GM18868 (cell line): ENCODE results near the gene HAUS5.
A peak's percentile ranks its signal among the peaks of the same experiment; 100 is the strongest.
"Not testable (repeated sequence)": the region's sequence is repeated elsewhere in the genome, so short reads cannot be mapped to it uniquely, and the experiment has no call there.

Source experiments
- ATAC-seq: cut with Tn5 transposase; IDR thresholded peaks from one replicate; pipeline ENCODE4 v1.9.1; 2021; ENCODE audit warnings: mild to moderate bottlenecking, moderate library complexity; ENCODE audit not compliant: unreplicated experiment

Gene HAUS5

GRCh38 chr19:35642312-35642711, 29.8 kb downstream of the HAUS5 start:
- no peak for ATAC-seq

- ATAC-seq = no peak
These were observed 30.3 kb downstream of the HAUS5 start for GRCh38 chr19:35642798-35643254.

DNA sequence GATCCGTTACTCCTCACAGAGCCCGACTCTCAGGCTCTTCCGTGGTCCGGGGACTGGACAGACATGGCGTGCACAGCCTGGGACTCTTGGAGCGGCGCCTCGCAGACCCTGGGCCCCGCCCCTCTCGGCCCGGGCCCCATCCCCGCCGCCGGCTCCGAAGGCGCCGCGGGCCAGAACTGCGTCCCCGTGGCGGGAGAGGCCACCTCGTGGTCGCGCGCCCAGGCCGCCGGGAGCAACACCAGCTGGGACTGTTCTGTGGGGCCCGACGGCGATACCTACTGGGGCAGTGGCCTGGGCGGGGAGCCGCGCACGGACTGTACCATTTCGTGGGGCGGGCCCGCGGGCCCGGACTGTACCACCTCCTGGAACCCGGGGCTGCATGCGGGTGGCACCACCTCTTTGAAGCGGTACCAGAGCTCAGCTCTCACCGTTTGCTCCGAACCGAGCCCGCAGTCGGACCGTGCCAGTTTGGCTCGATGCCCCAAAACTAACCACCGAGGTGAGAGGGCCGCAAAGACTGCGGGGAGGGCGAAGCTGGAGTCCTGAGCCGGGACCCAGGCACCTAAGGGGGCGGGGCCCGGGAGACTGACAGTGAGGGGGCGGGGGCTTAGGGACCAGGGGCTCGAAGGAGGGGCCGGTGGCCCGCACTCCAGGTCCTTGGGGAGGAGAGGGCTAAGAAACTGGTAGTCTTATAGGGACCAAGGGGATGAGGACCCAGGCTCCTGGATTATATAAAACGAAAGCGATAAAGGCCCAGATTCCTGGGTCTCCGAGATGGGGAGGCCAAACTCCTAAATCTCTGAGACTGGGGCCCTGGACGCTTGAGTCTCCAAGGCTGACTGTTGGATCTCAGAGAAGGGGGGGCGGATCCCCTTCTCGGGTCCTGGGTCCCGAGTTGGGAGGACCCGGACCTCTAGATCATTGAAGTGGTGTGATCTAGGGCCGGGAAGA, 31.0 kb downstream of the HAUS5 start:
- peak; percentile 37 for ATAC-seq

DNA sequence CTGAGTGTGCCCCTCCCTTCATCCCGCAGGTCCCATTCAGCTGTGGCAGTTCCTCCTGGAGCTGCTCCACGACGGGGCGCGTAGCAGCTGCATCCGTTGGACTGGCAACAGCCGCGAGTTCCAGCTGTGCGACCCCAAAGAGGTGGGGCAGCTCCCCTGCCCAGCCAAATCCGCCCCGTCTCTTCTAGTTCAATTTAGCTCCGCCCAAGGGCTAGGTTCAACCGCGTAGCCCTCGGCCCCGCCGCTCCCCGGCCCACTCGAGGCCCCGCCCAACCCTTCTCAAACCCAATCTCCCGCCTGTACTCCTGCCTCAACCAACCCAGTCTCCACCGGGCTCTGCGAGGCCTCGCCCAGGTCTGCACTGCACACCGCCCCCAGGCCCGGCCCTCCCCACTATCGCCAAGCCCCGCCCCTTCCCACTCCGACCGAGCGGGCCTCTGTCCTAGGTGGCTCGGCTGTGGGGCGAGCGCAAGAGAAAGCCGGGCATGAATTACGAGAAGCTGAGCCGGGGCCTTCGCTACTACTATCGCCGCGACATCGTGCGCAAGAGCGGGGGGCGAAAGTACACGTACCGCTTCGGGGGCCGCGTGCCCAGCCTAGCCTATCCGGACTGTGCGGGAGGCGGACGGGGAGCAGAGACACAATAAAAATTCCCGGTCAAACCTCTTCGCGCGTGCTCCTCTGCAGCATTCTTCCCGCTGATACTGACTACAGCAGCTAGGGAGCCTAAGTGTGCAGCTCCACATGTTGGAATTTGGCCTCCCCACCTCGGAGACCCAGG, 31.9 kb downstream of the HAUS5 start:
- ATAC-seq = peak; percentile 72

- no peak for ATAC-seq
These were observed 32.6 kb downstream of the HAUS5 start for GRCh38 chr19:35644987-35645679.

GRCh38 chr19:35645680-35646511, 33.4 kb downstream of the HAUS5 start:
- ATAC-seq = no peak

GRCh38 chr19:35648017-35648961, 35.8 kb downstream of the HAUS5 start, which contains the start of gene COX6B1:
Gene COX6B1 (plus strand): TSS chr19:35648323. CDS start chr19:35651244, 2,921 bp downstream.
- peak; percentile 65 for ATAC-seq

GRCh38 chr19:35650581-35650980, 38.0 kb downstream of the HAUS5 start:
- ATAC-seq = no peak

- not testable (repeated sequence) for ATAC-seq
These were observed 42.3 kb downstream of the HAUS5 start for GRCh38 chr19:35654828-35655227.

DNA sequence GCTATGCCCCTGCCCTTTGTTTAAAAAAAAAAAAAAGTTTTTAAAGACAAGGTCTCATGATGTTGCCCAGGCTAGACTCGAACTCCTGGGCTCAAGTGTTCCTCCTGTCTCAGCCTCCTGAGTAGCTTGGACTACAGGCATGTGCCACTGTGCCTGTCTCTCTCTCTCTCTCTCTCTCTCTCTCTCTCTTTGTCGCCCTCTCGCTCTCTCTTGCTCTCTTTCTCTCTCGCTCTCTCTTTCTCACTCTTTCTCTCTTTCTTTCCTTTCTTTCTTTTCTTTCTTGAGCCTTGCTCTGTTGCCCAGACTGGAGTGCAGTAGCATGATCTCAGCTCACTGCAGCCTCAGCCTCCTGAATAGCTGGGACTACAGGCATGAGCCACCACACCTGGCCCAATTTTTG, 43.1 kb downstream of the HAUS5 start:
- ATAC-seq = no peak

- ATAC-seq = no peak
These were observed 44.2 kb downstream of the HAUS5 start for GRCh38 chr19:35656700-35657099.

DNA sequence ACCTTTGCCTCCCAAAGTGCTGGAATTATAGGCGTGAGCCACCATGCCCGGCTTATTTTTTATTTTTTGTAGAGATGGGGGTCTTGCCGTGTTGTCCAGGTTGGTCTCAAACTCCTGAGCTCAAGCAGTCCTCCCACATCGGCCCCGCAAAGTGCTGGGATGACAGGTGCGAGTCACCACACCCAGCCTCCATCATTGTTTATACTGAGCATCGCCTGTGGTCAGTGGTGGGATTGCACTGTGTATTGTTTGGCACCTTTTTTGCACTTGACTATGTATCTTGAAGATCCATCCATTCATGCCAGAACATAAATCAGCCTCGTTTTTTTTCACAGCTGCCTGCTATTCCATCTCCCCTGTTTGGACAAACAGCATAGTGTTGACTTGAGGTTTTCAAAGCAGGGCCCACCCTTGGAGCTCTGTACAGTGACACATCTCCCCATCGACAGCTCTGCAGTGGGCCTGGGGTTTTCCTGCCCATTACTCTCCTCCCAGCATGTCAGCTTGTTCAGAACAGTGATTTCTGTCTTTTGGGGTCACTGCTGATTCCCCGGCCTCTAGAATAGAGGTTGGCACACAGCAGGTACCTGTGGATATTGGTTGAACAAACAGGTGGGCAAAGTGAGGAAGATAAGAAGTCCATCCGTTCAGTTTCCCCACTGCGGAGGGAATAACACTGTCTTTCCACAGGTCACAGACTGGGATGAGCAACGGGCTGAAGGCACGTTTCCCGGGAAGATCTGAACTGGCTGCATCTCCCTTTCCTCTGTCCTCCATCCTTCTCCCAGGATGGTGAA, 45.6 kb downstream of the HAUS5 start:
- no peak for ATAC-seq

DNA sequence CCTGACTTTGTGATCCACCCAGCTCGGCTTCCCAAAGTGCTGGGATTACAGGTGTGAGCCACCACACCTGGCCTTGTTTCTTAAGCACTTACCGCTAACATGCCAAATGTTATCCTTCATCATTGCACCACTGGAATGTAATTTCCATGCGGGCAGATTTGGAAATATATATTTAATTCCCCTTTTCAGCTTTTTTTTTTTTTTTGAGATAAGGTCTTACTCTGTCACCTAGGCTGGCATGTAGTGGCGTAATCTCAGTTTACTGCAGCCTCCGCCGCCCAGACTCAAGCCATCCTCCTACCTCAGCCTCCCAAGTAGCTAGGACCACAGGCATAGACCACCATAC, 49.4 kb downstream of the HAUS5 start:
- ATAC-seq = no peak

- ATAC-seq = no peak
These were observed 51.4 kb downstream of the HAUS5 start for GRCh38 chr19:35663981-35664380.

- no peak for ATAC-seq
These were observed 52.6 kb downstream of the HAUS5 start for GRCh38 chr19:35665157-35665556.

- ATAC-seq = no peak
These were observed 53.1 kb downstream of the HAUS5 start for GRCh38 chr19:35665604-35666003.

- ATAC-seq = no peak
These were observed 53.8 kb downstream of the HAUS5 start, which contains the start of gene UPK1A for GRCh38 chr19:35666251-35666913. Gene UPK1A (plus strand): TSS chr19:35666517. CDS start chr19:35666813, 296 bp downstream.

DNA sequence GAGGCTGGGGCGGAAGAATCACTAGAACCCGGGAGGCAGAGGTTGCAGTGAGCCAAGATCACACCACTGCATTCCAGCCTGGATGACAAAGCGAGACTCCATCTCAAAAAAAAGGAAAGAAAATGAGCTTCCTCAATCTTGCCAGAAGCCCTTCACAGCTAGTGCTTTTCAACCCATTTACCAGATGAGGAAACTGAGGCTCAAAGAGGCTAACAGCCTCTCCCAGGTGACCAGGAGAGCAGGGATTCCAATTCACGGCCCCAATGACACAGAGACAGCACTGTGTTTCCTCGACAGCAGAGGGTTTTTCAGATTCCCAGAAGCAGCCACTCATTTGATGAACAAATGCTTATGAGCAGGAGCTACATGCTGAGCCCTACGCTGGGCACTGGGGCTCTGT, 57.0 kb downstream of the HAUS5 start:
- no peak for ATAC-seq
